ENCODE measurements around the gene CDC42EP1. TPM values are rescaled to one million over a fixed set of nuclear protein-coding genes. Genes with fewer than 3 reads are reported as not detected.
"Not testable (repeated sequence)": the region's sequence is repeated elsewhere in the genome, so short reads cannot be mapped to it uniquely, and the experiment has no call there.

CDC42EP1 gene
- total and polyA plus RNA-seq, 4 donors, result 4.8 to 41.3 (median 31.4) TPM

GRCh38 chr22:37607935-37608476, 47.7 kb downstream of the CDC42EP1 start:
- peak overlapping the region; percentile 77 for H3K4me3 ChIP-seq (ENCODE audit: low read depth, low read length)
- H3K27ac ChIP-seq (ENCODE audit: low read depth, low read length), result peak overlapping the region; percentile 98
- DNase-seq (ENCODE audit: low read depth in 4 of 6, low spot score in 6 of 6), result no peak
- no peaks in the 10 kb centered on the region for H3K9me3 ChIP-seq (ENCODE audit: control insufficient read depth, insufficient read depth, low read length)
- 0% methylated on average over 10 of the region's 17 CpGs for WGBS (ENCODE audit: insufficient coverage)
- peaks cover 39% of the 10 kb centered on the region for H3K4me1 ChIP-seq (ENCODE audit: control insufficient read depth, insufficient read depth, low read length)
- H3K27me3 ChIP-seq (ENCODE audit: control insufficient read depth, insufficient read depth, low read length), result no peaks in the 10 kb centered on the region
- peaks cover 6% of the 10 kb centered on the region for H3K36me3 ChIP-seq (ENCODE audit: control insufficient read depth, insufficient read depth, low read length)

GRCh38 chr22:37608477-37609239, 48.4 kb downstream of the CDC42EP1 start, which contains the start of gene GGA1:
Gene GGA1 (plus strand): TSS chr22:37608834. CDS start chr22:37608861, 27 bp downstream.
- Histone ChIP-seq H3K27me3 (ENCODE audit: control insufficient read depth, insufficient read depth, low read length) (no peaks in the 10 kb centered on the region), H3K4me3 (ENCODE audit: low read depth, low read length) (peak within 1 kb of the TSS; percentile 77), H3K27ac (ENCODE audit: low read depth, low read length) (peak within 1 kb of the TSS; percentile 98), H3K4me1 (ENCODE audit: control insufficient read depth, insufficient read depth, low read length) (peaks cover 45% of the 10 kb centered on the region), H3K9me3 (ENCODE audit: control insufficient read depth, insufficient read depth, low read length) (no peaks in the 10 kb centered on the region), H3K36me3 (ENCODE audit: control insufficient read depth, insufficient read depth, low read length) (peaks cover 11% of the 10 kb centered on the region)
- WGBS (ENCODE audit: insufficient coverage), result 0% methylated on average over 80 of the region's 82 CpGs
- peak; percentile 91 to 99 (median 96) for DNase-seq (ENCODE audit: low read depth in 4 of 6, low spot score in 6 of 6)

DNA sequence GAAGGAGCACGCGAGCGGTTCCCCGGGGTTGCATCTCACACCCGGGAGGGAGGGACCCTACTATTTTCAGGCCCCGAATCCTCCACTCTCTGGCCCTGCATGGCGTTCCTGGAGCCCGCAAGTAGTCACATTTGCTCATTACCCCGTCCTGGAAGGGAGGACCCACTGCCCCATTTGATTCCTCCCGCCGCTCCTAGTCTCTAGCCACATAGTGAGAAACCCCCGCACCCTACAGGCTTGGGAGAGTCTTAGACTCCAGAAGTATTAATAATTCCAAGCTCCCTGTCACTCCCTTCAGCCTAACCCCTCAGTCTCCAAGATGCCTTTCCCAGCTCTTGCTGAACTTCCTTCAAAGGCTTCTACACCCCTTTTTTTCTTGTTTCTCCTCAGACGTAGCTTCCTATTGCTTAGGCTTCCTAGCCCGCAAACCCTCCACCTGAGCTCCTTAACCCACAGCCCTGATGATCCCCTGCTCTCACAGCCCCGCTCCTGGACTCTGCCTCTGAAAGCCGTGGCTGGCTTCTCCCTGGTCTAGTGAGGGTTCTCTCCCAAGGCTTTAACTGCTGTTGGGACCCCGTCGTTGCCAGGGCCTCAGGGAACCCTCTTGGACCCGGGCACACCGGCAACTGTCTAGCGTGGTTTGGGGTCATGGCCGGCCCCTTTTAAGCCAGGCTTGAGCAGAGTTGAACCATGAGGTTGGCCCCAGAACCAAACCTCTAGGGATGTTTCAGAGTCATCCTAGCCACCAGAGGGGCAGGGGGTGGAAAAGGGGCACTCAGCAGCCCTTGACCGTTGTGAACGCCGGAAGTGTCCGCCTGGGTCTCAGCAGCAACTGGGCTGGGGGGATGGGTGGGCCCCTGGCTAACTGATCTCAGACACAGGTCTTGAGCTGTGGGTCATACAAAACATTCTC, 49.2 kb downstream of the CDC42EP1 start:
- Histone ChIP-seq H3K4me1 (ENCODE audit: control insufficient read depth, insufficient read depth, low read length) (peaks cover 47% of the 10 kb centered on the region), H3K27ac (ENCODE audit: low read depth, low read length) (peak overlapping the region; percentile 98), H3K9me3 (ENCODE audit: control insufficient read depth, insufficient read depth, low read length) (no peaks in the 10 kb centered on the region), H3K4me3 (ENCODE audit: low read depth, low read length) (peak overlapping the region; percentile 77), H3K27me3 (ENCODE audit: control insufficient read depth, insufficient read depth, low read length) (no peaks in the 10 kb centered on the region), H3K36me3 (ENCODE audit: control insufficient read depth, insufficient read depth, low read length) (peaks cover 19% of the 10 kb centered on the region)
- no peak for DNase-seq (ENCODE audit: low read depth in 4 of 6, low spot score in 6 of 6)
- 13% methylated on average over 26 of the region's 26 CpGs for WGBS (ENCODE audit: insufficient coverage)

DNA sequence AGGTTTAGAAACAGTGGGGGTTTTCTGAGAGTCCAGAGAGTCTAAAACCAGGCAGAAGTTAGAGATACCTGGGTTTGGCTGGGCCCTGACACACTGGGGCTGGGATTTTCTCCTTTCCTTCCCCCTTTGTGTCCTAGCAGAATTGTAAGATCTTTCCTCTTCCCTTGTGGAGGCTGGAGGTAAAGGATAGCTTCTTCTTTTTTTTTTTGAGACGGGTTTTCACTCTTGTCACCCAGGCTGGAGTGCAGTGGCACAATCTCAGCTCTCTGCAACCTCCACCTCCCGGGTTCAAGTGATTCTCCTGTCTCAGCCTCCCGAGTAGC, 49.8 kb downstream of the CDC42EP1 start:
- Histone ChIP-seq H3K4me3 (ENCODE audit: low read depth, low read length) (peak overlapping the region; percentile 77), H3K27ac (ENCODE audit: low read depth, low read length) (peak overlapping the region; percentile 98), H3K36me3 (ENCODE audit: control insufficient read depth, insufficient read depth, low read length) (peaks cover 25% of the 10 kb centered on the region), H3K4me1 (ENCODE audit: control insufficient read depth, insufficient read depth, low read length) (peaks cover 47% of the 10 kb centered on the region)
- 92% methylated on average over 2 of the region's 3 CpGs for WGBS (ENCODE audit: insufficient coverage)
- not testable (repeated sequence) for H3K9me3 ChIP-seq (ENCODE audit: control insufficient read depth, insufficient read depth, low read length); H3K27me3 ChIP-seq (ENCODE audit: control insufficient read depth, insufficient read depth, low read length); DNase-seq (ENCODE audit: low read depth in 4 of 6, low spot score in 6 of 6)

DNA sequence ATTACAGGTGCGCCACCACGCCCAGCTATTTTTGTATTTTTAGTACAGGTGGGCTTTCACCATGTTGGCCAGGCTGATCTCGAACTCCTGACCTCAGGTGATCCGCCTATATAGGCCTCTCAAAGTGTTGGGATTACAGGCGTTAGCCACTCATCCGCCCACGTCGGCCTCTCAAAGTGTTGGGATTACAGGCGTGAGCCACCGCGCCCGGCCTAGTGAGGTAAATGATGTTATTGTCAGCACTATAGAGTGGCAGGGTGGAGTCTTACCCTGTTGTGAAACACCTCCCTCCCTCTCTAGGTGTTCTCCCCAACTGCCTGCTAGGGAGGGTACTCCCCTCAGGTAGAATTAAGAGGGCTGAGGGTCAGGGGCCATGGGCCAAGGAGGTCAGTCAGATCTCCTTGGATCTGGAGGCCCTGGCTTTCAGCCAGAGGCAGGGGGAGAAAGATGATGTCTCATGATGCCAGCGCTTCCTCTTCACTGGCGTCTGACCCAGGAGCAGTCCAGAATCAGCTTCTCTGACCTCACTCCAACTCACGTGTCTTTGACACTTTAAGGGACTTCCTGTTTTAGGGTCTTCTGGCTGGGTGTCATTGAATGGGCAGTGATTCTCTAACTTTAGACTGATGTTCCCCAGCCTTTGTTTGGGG, 50.3 kb downstream of the CDC42EP1 start:
- Histone ChIP-seq H3K27me3 (ENCODE audit: control insufficient read depth, insufficient read depth, low read length) (no peaks in the 10 kb centered on the region), H3K4me1 (ENCODE audit: control insufficient read depth, insufficient read depth, low read length) (peaks cover 47% of the 10 kb centered on the region), H3K27ac (ENCODE audit: low read depth, low read length) (peak overlapping the region; percentile 98), H3K9me3 (ENCODE audit: control insufficient read depth, insufficient read depth, low read length) (no peaks in the 10 kb centered on the region), H3K36me3 (ENCODE audit: control insufficient read depth, insufficient read depth, low read length) (peaks cover 29% of the 10 kb centered on the region), H3K4me3 (ENCODE audit: low read depth, low read length) (no peak overlapping the region)
- WGBS (ENCODE audit: insufficient coverage), result 88% methylated on average over 7 of the region's 15 CpGs
- DNase-seq (ENCODE audit: low read depth in 4 of 6, low spot score in 6 of 6), result no peak

- peaks cover 35% of the 10 kb centered on the region for H3K36me3 ChIP-seq (ENCODE audit: control insufficient read depth, insufficient read depth, low read length)
- 74% methylated on average over 5 of the region's 6 CpGs for WGBS (ENCODE audit: insufficient coverage)
- no peaks in the 10 kb centered on the region for H3K27me3 ChIP-seq (ENCODE audit: control insufficient read depth, insufficient read depth, low read length)
- H3K4me1 ChIP-seq (ENCODE audit: control insufficient read depth, insufficient read depth, low read length), result peaks cover 47% of the 10 kb centered on the region
- no peak for DNase-seq (ENCODE audit: low read depth in 4 of 6, low spot score in 6 of 6)
- H3K9me3 ChIP-seq (ENCODE audit: control insufficient read depth, insufficient read depth, low read length), result no peaks in the 10 kb centered on the region
- peak overlapping the region; percentile 98 for H3K27ac ChIP-seq (ENCODE audit: low read depth, low read length)
- H3K4me3 ChIP-seq (ENCODE audit: low read depth, low read length), result no peak overlapping the region
Observed at GRCh38 chr22:37611207-37611606, 50.9 kb downstream of the CDC42EP1 start.

- H3K27ac ChIP-seq (ENCODE audit: low read depth, low read length), result no peak overlapping the region
Observed at GRCh38 chr22:37616201-37617083, 56.2 kb downstream of the CDC42EP1 start.

DNA sequence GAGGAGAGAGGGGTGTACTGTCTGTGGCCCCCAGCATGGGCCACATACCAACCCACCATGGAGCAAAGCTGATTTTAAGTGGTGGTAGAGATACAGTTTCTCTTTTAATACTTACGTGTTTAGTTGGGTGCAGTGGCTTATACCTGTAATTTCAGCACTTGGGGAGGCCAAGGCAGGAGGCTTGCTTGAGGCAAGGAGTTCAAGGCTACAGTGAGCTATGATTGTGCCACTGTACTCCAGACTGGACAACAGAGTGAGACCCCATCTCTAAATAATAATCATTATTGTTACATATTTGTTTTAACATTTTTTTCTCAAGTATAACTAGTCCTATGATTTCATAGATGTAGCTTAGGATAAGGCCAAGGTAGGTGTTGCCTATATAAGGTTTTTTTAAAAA, 57.2 kb downstream of the CDC42EP1 start:
- H3K27ac ChIP-seq (ENCODE audit: low read depth, low read length), result no peak overlapping the region
- H3K4me3 ChIP-seq (ENCODE audit: low read depth, low read length), result no peak overlapping the region
- no peaks in the 10 kb centered on the region for H3K9me3 ChIP-seq (ENCODE audit: control insufficient read depth, insufficient read depth, low read length)
- WGBS (ENCODE audit: insufficient coverage), result 80% methylated on average over 1 of the region's 1 CpG
- no peaks in the 10 kb centered on the region for H3K27me3 ChIP-seq (ENCODE audit: control insufficient read depth, insufficient read depth, low read length)
- no peak for DNase-seq (ENCODE audit: low read depth in 4 of 6, low spot score in 6 of 6)
- peaks cover 10% of the 10 kb centered on the region for H3K4me1 ChIP-seq (ENCODE audit: control insufficient read depth, insufficient read depth, low read length)
- peaks cover 92% of the 10 kb centered on the region for H3K36me3 ChIP-seq (ENCODE audit: control insufficient read depth, insufficient read depth, low read length)

More at GRCh38 chr22:37616201-37617083, 56.2 kb downstream of the CDC42EP1 start:
- Histone ChIP-seq H3K27me3 (ENCODE audit: control insufficient read depth, insufficient read depth, low read length) (no peaks in the 10 kb centered on the region), H3K36me3 (ENCODE audit: control insufficient read depth, insufficient read depth, low read length) (peaks cover 85% of the 10 kb centered on the region), H3K9me3 (ENCODE audit: control insufficient read depth, insufficient read depth, low read length) (no peaks in the 10 kb centered on the region), H3K4me3 (ENCODE audit: low read depth, low read length) (no peak overlapping the region), H3K4me1 (ENCODE audit: control insufficient read depth, insufficient read depth, low read length) (peaks cover 13% of the 10 kb centered on the region)
- WGBS (ENCODE audit: insufficient coverage), result 94% methylated on average over 25 of the region's 27 CpGs
- no peak for DNase-seq (ENCODE audit: low read depth in 4 of 6, low spot score in 6 of 6)

Measured in spinal cord (tissue), 10 donors.